Duodenal mucosa (tissue), 2 donors: Measurements from ENCODE around the gene NIM1K.
"Not testable (repeated sequence)": the region's sequence is repeated elsewhere in the genome, so short reads cannot be mapped to it uniquely, and the experiment has no call there.

Experiments
- H3K27ac ChIP-seq: one replicate; pipeline ENCODE4 v1.7.0; 2013; ENCODE audit warnings: low read depth, low read length
- H3K27me3 ChIP-seq, 2 donors: one replicate each; pipeline ENCODE4 v1.7.0; 2013; ENCODE audit warnings: low read length in 2 of 2, control low read depth in 1 of 2; ENCODE audit not compliant: insufficient read depth in 2 of 2, control insufficient read depth in 1 of 2
- H3K36me3 ChIP-seq, 2 donors: one replicate each; pipeline ENCODE4 v1.7.0; 2013; ENCODE audit warnings: low read length in 2 of 2, control low read depth in 1 of 2; ENCODE audit not compliant: insufficient read depth in 2 of 2, control insufficient read depth in 1 of 2
- H3K4me1 ChIP-seq, 2 donors: one replicate each; pipeline ENCODE4 v1.7.0; 2013; ENCODE audit warnings: low read length in 2 of 2, control low read depth in 1 of 2; ENCODE audit not compliant: insufficient read depth in 2 of 2, control insufficient read depth in 1 of 2
- H3K4me3 ChIP-seq, 2 donors: one replicate each; pipeline ENCODE4 v1.7.0; 2013; ENCODE audit warnings: low read length in 2 of 2, low read depth in 1 of 2
- H3K9ac ChIP-seq, 2 donors: one replicate each; pipeline ENCODE4 v1.7.0; 2013; ENCODE audit warnings: low read length in 2 of 2, low read depth in 1 of 2
- H3K9me3 ChIP-seq, 2 donors: one replicate each; pipeline ENCODE4 v1.7.0; 2013; ENCODE audit warnings: low read length in 2 of 2, control low read depth in 1 of 2; ENCODE audit not compliant: control insufficient read depth in 1 of 2

Gene NIM1K

GRCh38 chr5:43320846-43321245, 128.8 kb downstream of the NIM1K start:
- no peaks in the 10 kb centered on the region for H3K9me3 ChIP-seq
- no peaks in the 10 kb centered on the region for H3K36me3 ChIP-seq
- no peak overlapping the region for H3K4me3 ChIP-seq
- H3K4me1 ChIP-seq = no peaks in the 10 kb centered on the region
- H3K9ac ChIP-seq = no peak overlapping the region
- H3K27ac ChIP-seq = no peak overlapping the region
- H3K27me3 ChIP-seq = no peaks in the 10 kb centered on the region

DNA sequence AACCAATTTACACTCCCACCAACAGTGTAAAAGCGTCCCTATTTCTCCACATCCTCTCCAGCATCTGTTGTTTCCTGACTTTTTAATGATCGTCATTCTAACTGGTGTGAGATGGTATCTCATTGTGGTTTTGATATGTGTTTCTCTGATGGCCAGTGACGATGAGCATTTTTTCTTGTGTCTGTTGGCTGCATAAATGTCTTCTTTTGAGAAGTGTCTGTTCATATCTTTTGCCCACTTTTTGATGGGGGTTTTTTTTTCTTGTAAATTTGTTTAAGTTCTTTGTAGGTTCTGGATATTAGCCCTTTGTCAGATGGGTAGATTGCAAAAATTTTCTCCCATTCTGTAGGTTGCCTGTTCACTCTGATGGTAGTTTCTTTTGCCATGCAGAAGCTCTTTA, 131.5 kb downstream of the NIM1K start:
- not testable (repeated sequence) for H3K27ac ChIP-seq, H3K4me1 ChIP-seq, H3K36me3 ChIP-seq, H3K9me3 ChIP-seq, H3K27me3 ChIP-seq, H3K9ac ChIP-seq, H3K4me3 ChIP-seq

- not testable (repeated sequence) for H3K27me3 ChIP-seq, H3K36me3 ChIP-seq, H3K9me3 ChIP-seq, H3K4me3 ChIP-seq, H3K4me1 ChIP-seq, H3K27ac ChIP-seq, H3K9ac ChIP-seq
These were observed 133.6 kb downstream of the NIM1K start for GRCh38 chr5:43325624-43326023.
